NCI-H1694 (cell line): ENCODE results near the gene DNASE1.

Experiments
- DNase-seq: peaks from one replicate; lab custom pipeline; 2025; lab: John Stamatoyannopoulos, UW

Gene DNASE1

DNA sequence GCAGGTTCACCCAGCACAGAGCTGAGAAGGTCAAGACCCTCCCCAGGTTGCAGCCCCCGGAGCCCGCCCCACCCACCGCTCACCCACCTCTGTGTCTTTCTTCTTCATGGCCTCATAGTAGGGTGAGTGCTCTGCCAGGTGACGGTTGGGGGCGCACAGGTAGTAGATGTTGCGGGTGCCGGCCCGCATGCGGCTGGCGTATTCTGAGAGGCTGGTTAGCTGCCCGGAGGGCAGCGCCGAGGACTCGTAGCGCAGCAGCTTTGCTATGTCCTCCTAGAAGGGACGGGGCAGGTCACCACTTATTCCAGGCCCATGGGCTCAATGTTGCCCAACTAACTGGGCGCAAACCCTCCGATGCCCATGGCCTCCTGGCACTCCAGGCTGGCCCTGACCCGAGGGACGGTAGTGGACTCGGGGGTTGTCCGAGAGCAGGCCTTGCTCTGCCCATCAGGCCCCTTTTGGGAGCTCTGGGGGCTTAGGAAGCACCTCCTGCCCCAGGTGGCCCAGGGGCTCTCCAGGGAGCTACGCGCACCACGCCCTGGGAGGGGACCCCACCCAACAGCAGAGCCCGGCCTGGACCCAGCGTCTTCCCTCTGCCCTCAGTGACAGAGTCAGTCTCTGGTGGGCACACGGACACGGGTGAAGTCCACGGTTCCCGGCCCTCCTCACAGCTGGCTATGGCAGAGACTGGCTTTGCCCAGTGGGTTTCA, 9.9 kb downstream of the DNASE1 start:
- DNase-seq: no peak

DNA sequence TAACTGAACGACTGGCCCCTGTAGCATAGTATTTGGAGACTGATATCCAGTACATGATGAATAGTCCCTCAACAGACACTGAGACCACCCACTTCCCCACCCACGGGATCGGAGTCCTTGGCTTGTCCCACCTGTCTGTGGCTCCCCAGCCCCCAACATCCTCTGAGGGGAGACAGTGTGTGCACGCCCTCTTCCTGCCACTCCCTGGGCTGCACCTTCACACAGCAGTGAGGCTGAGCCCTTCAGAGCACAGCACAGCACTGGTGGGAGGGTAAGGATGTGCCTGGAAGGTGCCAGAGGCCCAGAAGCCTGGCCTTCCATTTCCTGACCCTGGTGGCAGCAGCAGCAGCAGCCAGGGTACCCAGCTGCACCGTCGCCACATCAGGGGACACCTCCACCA, 11.0 kb downstream of the DNASE1 start:
- no peak for DNase-seq

DNA sequence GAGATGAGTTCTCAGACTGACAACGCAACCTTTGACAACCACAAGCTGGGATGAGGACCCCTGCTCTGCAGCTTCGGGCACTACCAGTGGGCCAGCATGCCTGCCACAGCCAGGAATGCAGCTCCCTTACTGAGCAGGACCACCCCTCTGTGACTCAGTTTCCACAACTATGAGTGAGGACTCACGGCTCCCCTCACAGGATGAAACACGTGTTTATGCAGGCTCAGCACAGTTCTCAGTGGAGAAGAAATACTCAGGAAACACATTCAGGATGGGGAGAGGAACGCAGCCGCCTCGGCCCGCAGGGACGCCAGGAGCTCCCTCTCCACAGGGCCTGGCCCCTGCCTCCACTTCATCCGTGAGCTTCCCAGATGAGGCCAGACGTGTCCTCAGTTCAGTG, 14.1 kb downstream of the DNASE1 start:
- DNase-seq: no peak

DNA sequence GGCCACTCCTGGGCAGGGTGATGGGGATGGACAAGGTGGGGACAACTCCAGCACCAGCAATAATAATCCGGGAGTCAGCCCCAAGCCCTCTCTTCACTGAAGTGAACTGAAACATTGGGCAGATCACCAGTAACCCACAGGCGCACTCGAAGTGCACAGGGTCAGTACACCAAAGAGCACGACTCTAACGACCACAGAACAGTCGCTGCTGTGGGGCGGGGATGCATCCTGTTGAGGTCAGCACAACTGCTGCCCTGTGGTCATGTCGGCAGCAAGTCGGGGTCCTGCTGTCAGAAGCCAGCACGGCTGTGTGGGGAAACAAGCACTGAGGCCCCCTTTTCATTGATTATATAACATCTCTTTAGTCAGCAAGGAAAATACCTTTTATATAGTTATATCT, 14.6 kb downstream of the DNASE1 start:
- DNase-seq: no peak

DNA sequence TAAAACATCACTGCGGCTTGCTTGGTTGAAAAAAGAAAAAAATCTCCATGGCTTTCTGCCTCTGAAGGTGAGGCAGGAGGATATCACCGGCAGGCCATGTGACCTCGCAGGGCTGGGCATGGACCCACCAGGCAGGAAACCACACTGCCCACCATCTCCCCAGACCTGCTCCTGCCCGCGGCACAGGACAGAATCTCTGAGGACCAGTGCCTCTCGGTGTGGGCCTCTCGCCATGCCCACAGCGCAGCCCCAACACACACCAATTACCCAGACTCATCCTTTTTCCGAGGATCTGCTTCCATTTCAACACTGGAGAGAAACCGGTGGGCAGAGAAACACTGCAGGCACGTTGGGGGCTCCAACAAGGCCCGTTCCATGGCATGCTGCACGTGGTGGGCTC, 16.2 kb downstream of the DNASE1 start:
- no peak for DNase-seq

DNA sequence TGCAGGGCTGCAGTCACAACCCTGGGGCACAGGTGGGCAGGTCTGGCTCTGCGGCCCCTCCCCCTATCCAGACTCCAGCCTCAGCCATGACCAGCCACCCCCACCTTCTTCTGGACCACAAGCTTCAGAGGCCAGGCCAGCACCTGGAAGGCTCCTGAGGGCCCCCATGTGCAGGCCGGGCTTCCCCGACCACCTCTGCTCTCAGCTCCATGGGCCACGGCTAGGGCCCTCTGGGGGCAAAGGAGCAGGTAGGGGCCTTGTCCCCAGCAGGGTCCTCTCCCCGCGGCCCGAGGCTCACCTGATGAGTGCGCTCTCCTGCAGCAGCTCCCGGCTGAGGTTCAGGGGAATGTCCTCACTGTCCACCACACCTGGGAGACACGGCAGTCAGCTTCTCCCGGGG, 16.9 kb downstream of the DNASE1 start:
- no peak for DNase-seq

DNA sequence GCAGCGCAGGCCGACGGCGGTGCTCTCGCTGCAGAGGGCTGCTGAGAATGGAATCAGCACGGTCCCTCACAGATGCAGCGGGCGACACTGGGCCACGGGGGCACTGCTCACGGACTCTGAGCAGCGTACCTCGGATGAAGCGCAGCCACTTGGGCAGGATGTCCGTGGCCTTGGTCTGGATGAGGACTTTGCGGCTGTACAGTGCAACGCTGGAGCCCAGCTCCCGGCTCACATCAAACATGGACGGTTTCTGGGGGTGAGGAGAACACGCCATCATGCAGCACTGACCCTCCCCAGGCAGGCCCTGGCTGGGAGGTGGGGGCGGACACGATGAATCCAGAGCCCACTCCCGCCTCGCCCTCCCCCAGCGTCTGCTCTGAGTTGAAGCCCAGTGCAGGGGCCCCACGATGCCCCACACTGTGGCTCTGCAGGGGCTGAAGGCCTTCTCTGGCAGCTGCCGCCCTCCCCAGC, 18.1 kb downstream of the DNASE1 start:
- DNase-seq: no peak

DNA sequence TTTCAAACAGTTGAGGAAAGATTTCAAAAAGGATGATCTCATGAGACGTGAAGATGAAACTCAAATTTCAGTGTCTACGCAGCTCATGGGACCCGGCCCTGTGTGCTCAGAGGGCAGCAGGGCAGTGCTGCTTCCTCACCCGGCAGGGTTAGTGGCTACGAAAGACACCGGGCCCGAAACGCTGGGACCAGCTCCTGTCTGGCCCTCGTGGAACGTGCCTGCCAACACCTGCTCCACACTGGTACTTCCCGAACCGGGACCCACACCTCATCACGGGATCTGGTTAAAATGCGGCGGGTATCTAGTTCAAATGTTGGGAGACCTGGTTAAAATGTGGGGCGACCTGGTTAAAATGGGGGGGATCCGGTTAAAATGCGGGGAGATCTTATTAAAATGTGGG, 18.7 kb downstream of the DNASE1 start:
- no peak for DNase-seq

DNA sequence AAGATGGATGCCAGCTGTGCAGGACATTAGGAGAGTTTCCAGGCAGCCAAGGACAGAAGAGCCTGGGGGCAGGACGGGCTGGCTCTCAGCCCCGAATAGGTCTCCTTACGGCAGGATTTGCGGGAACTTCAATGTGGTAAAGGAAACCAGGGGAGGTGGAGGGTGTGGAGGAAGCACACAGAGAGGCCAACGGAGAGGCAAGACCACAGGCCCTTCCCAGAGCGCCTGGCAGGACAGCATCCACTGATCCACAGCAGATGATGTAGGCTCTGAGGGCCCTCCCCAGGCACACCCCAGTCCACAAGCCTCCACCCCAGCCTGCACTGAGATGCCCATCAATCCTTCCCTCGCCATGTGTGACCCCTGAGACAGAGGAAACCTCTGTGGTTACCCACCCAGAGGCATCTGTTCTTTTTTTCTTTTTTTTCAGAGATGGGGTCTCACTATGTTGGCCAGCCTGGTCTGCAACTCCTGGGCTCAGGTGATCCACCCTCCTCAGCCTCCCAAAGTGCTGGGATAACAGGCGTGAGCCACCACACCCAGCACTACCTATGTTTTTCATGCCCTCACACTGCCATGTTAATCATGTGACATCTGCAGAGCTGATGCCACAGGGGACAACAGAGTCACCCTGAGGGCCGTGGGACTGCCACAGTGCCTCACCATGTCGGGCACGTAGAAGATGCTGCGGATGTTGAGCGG, 19.3 kb downstream of the DNASE1 start:
- no peak for DNase-seq

DNA sequence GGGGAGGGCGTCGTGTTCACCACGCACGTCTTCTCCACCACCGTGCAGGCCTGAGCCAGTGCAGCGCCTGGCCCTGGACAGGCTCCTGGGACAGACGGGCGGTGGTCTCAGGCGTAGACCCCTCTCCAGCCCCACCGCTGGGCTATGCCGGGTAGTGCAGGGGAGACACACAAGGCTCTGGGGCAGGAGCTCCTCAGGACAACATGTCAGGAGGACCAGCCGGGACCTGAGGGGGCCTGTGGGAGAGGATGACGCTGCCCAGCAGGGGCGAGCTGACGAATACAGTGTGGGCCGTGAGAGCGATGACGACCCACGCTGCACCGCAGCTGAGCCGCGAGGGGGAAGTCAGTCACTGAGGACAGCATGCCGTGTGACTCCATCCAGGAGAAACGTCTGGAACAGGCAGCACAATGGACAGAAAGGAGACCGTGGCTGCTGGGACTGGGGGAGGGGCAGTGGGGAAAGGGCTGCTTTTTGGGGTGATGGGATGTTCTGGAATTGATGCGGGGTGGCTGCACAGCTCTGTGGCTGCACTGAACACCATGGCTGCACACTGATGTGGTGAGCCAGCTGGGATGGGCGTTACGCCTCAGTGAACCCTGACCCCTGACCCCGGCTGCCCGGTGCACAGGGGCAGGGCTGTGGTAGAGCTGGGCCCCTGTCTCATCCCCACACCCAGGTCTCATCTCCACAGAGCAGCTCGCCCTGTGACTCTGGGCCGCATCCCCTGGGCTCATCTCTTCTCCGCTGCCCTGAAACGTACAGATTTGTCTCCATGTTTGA, 20.2 kb downstream of the DNASE1 start:
- no peak for DNase-seq

DNA sequence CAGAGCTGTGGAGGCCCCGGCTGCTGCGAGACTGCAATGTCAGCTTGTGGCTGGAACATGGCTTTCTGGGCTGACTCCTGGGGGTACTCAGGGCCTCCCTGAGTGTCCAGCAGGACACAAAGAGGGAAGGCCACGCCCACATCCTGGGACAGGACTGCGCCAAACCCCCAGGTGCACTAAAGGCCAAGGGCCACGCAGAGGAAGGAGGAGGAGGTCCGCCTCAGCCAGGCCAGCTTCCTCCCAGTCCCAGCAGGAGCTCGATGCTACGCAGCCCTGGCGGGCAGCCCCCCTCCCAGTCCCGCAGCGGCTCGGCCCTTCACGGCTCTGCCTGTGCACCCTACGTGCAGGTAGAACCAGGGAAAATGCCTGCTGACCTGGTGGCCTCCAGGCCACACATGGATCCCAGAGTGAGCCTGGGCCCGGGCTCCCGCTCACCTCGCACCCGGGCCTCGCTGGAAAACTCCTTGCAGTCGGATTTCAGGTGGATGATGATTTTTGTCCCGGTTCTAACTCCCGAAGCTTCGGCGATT, 21.2 kb downstream of the DNASE1 start:
- no peak for DNase-seq

DNA sequence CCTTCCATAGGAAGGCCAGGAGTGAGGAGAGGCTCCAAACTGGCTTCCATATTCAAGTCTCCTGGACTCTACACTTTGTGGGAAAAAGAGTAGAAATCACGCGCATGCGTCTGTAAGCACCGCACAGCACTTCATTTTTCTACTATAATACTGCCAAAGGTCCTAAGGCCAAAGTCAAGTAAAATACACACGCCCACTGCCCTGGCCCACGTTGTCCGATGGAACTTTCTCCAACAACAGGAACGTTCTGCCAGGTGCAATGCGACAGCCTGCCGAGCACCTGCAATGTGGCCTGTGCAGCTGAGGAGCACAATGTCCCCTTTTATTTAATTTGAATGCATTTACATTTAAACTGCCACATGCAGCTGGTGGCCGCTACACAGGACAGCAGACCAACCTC, 23.5 kb downstream of the DNASE1 start:
- DNase-seq: no peak

DNA sequence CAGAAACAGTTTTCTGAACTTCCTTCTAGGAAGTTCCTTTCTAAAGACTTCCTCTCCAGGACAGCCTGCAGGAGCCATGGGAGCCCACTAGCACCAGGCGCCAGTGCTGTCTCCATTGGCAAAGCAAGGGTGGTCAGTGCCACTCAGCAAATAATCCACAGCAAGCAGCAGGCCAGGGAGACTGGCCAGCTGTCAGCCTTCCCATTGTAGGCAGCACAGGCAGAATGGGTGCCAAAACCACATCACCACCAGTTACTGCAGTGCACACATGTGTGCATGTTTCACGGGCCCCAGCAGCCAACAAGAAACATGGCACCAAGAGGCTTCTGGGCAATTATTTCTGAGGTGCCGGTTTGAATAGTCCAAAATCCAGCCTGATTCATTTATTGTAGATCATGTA, 26.7 kb downstream of the DNASE1 start:
- DNase-seq: no peak

DNA sequence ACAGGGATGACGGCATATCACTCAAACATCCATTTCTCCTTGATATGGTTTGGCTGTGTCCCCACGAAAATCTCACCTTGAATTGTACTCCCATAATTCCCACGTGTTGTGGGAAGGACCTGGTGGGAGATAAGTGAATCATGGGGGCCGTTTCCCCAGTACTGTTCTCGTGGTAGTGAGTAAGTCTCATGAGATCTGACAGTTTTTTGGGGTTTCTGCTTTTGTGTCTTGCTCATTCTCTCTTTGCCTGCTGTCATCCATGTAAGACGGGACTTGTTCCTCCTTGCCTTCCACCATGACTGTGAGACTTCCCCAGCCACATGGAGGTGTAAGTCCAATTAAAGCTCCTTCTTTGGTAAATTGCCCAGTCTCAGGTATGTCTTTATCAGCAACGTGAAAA, 32.5 kb downstream of the DNASE1 start:
- no peak for DNase-seq

DNA sequence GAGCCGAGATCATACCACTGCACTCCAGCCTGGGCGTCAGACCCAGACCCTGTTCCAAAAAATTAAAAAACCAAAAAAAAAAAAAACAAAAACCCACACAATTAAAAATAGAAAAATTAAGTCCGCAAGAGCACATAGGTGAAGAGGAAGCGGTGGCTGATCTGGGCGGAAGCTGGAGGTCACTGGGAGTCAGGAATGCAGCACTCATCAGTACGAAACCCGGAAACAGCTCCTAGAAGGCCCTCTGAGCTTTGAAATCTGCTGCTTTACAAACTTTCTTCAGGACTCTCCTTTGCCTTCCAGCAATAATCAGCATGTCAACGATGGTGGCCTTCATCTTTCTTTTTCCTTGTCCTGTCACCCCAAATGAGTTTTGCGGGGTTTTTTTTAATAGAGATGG, 33.3 kb downstream of the DNASE1 start:
- no peak for DNase-seq

DNA sequence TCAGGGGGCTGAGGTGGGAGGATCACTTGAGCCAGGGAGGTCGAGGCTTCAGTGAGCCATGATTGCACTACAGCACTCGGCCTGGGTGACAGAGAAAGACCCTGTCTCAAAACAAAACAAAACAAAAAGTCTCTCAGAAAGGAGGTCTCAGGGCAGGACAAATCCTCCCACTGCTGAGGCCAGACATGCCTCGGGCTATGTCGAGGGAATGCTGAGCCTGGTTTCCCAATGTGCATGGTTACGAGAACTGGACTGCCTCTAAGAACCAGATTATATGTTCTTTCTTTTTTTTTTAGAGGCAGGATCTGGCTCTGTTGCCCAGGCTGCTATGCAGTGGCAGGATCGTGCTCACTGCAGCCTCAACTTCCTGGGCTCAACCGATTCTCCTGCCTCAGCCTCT, 35.2 kb downstream of the DNASE1 start:
- no peak for DNase-seq

DNA sequence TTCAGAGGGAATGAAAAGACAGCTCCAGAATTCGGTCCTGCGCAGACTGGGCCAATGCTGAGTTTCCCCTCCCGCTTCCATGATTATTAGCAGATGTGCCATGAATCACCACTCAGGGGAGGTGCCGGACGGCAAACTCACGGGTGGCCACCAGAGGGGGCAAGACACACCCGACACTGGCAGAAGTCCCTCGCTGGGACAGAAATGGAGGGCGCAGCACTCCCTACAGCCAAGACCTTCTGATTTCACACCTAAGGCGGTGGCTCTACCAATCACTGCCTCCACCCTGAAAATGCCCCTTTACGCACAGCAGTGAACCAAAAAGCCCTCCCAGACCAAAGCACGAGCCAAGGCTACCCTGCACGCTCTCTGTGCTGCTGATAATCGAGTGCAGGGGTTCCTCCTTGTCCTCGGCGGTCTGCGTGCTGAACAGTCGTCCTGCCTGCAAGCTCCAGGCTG, 36.0 kb downstream of the DNASE1 start:
- DNase-seq: peak; percentile 54

DNA sequence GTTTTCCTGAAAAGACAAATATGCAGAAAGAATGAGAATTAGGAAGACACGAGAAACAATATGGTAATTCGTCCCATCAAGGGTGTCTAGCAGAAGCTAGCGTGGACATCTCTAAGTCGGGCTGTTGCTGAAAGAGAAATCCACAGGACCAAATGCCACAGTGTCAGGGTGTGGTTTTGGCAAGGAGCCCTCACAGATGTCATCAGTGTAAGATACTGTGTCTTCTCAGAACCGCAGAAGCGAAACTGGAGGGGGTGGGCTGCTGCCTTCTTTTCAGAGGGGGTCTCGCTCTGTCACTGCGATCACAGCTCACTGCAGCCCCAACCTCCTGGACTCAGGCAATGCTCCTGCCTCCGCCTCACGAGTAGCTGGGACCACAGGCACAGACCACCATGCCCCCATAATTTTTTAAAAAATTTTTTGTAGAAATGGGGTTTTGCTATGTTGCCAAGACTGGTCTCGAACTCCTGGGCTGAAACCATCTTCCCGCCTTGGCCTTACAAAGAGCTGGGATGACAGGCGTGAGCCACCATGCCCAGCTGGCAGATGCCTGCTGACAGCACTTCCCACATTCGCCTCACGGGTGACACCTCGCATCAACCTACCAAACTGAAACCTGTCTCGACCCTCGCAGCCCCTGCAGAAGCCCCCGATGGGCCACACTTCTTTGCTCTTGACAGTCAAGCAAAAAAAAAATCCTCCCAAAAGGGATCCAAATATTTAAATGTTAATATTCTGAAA, 36.7 kb downstream of the DNASE1 start:
- DNase-seq: no peak

DNA sequence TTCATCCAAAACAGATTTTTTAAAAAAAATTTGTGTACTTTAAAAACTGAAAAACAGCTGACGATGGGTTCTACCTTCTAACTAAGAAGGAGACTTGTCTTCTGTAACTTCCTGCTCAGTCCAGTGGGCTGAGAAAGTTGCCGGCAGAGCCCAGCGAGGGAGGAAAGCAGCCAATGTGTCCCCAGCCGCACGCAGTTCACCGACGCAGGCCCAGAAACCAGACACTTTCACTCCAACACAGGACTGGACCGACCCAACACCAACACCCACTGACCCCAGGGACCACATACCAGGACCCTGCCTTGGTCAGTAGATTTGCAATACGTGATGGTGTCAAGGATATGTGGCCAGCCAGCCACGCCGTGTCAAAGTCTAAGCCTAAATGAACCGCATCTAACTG, 37.3 kb downstream of the DNASE1 start:
- no peak for DNase-seq

DNA sequence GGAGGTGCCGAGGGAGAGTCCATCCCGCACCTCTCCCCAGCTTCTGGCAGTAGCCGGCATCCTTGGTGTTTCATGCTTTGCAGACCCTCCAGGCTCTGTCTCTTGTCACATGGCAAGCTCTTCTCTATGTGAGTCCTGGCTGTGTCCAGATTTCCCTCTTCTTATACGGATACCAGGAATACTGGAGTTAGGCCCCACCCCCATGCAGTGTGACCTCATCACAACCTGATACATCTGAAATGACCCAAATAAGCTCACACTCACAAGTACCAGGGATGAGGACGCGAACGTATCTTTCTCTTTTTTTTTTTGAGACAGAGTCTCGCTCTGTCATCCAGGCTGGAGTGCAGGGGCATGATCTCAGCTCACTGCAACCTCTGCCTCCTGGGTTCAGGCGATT, 39.6 kb downstream of the DNASE1 start:
- DNase-seq: no peak

DNA sequence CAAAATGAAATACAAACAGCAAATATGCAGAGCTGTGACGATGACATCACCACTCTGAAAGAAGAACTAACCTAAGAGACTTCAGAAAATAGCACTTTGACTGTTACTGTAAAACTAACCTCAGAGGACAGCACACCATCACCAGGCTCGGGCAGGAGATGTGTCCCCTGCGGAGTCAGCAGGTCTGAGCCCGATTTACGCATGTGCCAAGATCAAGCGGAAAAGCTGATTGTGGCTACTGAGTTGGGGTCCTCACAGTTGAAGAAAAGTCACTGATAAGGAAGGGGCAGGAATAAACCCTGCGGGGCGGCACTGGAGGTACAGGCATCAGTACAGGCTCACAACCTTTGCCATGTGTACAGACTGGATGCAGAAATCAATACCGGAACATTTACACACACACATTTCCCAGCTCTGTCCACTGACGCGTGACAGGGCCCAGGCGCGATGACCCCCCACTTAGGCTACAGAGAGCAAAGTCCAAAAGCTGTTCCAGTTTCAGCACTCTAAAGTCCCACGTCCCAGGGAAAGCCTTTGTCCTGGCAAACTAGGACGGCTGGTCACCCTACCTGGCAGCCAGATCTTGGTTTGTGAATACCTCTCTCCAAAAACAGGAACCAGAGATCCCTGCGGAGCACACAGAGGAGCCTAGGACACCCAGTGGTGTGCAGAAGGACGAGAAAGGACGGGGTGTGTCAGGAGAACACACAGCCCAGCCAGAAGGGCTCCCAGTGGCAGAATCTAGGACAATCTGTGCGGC, 41.3 kb downstream of the DNASE1 start:
- DNase-seq: no peak
